Measurements from ENCODE around the gene YEATS4.

Gene YEATS4

DNA sequence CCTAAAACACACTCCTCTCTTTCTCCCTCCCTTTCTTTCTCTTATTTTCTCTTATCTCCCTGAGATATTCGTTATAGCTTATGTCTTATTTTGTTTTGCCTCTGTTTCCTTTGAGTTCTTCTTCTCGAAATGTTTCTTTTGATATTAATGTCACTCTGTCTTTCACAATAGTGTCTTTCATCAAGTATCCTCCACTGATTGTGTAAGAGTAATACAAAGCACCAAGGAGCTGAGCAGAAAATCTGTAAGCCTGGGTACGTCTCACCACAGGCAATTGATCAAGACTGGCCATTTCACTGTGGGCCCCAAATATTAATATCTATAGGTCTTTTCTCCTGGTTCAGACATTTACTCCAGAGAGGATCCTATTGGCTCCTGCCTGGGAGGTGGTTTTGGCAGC is 16.2 kb upstream of the YEATS4 start:
- DNase-seq: no peak

DNA sequence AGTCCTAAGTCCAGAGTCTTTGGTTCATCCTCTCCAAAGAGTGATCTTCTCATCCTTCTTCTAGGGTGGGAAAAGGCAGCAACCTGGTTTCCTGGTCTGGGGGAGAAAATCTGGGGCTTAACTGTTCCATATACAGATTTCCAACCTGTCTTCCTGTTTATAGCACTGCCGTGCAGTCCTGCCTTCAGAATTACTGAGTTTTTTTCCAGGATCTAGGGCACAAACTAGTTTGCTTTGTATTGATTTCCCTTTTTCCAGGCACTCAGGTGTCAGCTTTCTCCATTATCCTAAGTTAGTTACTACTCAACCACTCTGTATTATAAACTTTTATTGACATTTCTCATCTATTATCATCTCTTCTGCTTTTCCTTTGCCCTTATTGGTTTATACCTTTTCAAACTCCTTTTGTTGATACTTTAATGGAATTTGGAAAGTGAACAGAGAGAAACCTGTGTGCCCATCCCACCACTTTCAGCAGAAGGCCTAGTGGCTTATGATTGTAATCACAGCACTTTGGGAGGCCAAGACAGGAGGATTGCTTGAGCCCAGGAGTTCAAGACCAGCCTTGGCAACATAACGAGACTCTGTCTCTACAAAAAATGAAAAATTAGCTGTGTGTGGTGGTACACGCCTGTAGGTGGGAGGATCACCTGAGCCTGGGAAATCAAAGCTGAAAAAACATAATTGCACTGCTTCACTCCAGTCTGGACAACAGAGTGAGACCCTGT is 15.5 kb upstream of the YEATS4 start:
- DNase-seq: no peak

DNA sequence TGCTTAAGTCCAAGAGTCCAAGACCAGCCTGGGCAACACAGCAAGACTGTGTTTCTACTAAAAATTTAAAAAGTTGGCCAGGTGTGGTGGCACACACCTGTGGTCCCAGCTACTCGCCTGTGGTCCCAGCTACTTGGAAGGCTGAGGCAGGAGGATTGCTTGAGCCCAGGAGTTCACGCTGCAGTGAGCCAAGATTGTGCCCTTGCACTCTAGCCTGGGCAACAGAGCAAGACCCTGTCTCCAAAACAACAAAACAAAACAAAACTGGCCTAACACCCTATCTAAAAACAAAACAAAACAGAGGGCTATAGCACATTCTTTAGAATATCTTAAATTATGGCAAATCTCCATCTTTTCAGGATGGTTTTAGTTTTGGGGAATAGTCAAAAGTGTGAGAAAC is 14.5 kb upstream of the YEATS4 start:
- DNase-seq: no peak

DNA sequence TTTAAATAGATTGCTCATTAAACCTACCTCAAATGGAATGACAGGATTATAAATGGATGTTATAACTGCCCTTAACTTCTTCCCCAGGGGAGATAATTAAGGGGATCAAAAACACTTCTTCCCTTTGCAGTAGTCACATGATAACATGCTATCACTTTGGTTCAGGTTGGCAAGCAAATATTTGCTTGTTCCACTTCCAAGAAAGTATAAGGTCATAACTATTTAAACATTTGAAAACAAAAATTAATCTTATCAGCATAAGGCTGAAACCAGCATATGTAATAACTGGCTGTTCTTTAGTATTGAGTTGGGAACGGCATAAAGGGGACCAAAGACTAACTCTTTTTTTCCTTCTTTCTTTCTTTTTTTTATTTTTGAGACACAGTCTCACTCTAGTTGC is 13.8 kb upstream of the YEATS4 start:
- no peak for DNase-seq

DNA sequence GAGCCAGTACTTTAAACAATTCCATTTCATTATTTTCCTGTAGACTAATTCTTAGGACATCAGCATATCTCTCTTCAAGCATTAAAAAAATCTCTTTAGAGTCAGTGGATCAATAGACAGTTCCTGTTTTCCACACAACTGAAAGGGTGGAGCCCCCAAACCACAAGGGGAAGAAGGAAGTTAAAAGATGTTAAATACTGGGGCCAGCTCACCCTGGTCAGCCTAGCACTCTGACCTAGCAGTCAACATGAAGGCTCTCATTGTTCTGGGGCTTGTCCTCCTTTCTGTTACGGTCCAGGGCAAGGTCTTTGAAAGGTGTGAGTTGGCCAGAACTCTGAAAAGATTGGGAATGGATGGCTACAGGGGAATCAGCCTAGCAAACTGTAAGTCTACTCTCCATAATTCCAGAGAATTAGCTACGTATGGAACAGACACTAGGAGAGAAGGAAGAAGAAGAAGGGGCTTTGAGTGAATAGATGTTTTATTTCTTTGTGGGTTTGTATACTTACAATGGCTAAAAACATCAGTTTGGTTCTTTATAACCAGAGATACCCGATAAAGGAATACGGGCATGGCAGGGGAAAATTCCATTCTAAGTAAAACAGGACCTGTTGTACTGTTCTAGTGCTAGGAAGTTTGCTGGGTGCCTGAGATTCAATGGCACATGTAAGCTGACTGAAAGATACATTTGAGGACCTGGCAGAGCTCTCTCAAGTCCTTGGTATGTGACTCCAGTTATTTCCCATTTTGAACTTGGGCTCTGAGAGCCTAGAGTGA is 11.2 kb upstream of the YEATS4 start, which contains the start of gene LYZ:
Gene LYZ (plus strand): TSS at position 220 of the 777 bp plus-strand sequence. CDS start 28 bp downstream, at position 248.
- DNase-seq: no peak

DNA sequence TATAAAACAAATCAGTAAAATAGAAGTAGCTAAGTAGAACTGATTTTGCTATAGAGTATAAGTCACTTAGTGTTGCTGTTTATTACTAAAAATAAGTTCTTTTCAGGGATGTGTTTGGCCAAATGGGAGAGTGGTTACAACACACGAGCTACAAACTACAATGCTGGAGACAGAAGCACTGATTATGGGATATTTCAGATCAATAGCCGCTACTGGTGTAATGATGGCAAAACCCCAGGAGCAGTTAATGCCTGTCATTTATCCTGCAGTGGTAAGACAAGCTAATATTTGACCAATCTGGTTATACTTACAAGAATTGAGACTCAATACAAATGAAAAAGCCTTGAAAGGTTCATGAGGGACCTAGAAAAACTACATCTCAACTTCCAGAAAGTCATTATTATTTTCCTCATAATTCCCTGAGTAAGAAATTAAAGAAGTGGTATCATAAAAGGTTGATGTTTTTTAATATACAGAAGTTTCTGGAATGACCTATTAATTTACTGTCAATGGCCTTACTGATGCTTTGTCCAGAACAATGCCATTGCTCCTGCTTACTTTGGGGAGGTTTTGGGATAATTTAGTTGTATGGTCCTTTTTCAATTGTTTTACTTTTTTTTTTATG is 9.4 kb upstream of the YEATS4 start:
- no peak for DNase-seq

DNA sequence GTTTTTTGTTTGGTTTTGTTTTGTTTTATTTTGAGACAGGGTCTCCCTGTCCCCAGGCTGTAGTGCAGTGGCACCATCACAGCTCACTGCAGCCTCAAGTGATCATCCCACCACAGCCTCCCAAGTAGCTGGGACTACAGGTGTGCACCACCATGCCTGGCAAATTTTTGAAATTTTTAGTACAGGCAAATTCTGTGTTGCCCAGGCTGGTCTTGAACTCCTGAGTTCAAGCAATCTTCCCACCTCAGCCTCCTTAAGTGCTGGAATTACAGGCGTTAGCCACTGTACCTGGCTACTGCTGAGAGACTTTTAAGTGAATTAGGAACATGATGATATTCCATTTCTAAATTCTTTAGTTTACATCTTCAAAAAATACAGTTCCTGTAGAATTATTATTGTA is 8.8 kb upstream of the YEATS4 start:
- DNase-seq: no peak

DNA sequence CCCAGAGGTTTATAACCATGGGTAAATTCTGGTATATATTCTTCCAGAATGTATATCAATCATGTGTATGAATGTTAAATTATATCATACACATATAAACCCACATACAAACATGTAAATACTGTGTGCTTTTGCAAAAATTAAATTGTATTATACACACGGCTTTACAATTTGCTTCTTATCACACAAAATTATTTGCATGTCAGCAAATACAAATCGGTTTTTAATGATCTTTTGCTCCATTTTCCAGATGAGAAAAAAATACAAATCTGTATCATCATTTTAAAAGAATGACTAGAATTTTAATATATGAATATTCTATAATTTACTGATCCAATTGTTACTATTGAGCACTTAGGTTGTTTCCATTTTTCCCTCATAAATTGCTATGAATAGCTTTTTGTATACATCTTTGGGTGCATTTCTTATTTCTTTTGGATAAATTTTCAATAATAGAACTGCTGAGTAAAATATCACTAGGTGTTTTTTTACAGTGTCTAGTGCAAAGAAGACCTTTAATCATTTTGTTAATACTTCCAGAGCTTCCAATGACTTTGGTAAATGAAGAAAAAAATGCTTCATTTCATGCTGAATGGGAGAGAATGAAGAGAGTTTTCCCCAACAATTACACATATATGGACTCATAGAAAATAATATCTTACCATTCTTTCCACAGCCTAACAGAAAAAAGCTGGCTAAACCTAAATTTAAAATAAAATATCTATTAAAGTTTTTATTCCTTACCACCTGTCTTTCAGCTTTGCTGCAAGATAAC is 7.9 kb upstream of the YEATS4 start:
- DNase-seq: no peak

DNA sequence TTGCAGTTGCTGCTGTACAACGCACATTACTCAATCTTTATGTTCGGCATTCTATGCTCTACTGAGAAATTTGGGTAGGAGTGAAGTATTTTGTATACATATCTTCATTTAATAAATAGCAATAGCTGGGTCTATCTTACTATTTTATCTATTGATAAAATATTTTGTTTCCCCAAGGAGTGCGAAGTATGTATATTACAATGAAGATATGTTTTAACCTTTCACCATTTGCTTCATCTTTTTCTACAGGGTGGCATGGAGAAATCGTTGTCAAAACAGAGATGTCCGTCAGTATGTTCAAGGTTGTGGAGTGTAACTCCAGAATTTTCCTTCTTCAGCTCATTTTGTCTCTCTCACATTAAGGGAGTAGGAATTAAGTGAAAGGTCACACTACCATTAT is 6.6 kb upstream of the YEATS4 start:
- no peak for DNase-seq

DNA sequence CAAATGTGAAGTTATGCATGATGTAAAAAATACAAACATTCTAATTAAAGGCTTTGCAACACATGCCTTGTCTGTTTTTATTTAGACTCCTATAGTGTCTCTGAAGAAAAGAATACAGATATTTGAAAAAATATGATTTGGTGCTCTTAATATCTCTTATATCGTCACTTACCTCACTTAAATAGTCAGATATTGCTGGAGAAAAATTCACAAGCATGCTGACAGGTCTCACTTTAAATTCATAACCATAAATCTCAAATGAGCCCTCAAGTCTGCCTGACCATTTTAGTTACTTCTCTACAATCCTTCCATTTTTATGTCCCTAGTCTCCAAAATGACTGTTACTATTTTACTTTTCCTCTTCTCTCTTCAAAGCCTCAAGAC is 5.4 kb upstream of the YEATS4 start:
- no peak for DNase-seq

DNA sequence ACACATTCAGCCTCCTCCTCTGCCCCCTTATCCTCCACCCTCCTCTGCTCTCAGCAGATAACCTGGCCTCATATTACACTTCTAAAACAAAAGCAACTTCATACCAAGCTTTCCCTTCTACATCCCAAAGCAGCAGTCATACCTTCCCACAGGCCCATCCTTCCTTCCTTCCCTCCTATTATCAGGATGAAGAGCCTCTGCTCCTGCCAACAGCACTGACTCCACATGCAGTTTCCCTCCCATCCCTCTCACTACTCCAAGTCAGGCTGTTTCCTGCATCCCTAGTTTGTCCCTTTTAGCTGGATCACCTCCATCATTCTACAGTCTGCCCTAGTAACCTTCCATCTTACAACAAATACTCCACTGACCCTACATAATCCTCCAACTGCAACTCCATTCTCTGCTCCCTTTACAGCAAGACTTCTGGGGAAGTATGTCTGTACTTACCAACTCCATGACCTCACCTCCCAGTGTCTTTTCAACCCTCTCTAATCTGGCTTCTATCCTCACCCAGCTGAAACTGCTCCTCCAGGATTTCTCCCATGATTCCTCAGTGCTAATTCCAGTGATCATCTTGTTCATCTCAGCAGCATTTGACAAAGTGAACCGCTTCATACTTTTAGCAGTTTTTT is 4.9 kb upstream of the YEATS4 start:
- no peak for DNase-seq

DNA sequence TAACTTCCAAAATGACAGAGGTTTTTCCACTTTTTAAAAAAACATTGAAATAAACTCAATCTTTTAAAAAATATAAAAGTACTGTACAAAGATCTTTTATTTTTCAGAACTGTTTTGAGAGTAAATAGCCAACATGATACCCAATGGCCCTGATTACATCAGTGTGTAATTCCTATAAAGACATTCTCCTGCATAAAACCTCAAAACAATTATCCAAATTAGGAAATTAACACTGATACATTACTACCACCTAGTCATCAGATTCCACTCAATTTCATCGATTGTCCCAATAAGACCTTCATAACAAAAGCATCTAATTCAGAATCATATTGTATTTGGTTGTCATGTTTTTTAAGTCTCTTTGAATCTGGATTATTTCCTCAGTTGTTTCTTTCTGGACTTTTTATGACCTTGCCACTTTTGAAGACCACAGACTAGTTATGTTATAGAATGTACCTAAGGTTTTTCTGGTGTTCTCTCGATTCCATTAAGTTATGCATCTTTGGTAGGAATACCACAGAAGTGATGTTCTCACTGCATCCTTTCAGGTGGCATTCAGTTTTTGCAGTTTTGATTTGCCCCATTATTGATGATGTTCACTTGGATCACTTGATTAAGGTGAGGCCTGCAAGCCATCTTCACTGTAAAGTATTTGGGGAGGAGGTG is 4.0 kb upstream of the YEATS4 start:
- no peak for DNase-seq

DNA sequence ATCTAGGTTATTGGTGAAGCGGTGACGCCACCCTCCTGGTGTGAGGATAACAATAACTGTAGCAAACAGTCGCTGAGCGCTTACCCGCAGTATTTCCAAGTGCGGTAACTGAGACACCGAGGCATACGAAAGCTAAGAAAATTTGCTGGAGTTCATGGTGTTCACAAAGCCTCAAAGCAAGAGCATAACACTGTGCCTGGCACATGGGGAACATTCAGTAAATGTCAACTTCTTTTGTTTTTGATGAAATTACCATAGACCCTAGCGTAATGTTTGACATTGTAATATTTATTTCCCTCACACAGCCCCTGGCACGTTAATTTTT is 767 bp downstream of the YEATS4 start:
- DNase-seq: no peak

DNA sequence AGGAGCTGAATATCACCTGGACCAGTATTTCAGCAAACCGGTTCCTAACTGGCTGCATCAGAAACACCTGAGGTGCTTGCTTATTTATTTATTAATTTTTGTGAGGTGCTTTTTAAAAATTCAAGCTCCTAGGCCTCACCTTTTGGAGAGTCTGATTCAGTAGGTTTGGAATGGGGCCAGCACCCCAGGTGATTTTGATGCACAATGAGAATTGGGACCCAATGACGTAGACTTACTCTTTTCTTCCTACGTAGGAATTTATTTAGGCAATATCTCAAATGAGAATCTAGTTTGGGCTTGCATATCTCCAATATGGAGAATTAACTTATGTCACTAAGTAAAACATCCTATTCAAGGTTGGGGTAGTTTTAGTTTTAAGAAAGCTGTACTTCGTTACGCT is 7.3 kb downstream of the YEATS4 start:
- no peak for DNase-seq

DNA sequence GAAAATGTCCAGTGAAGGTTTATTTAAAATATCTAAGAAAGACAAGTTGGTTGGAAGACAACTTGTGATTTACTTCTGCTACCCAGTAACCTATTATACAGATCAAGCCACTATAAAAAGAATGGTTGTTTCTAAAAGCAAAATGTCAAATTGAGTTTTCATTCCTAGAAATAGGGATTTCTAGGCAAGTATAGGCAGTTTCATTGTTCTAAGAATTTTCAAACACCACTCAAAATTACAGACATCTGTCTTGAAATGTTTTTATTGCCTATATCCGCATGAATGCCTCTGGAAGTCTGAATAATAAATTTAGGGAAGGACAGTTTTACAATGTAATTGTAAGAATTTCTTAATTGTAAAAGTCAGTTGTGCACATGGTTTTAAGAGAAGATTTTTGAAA is 8.6 kb downstream of the YEATS4 start:
- DNase-seq: no peak

DNA sequence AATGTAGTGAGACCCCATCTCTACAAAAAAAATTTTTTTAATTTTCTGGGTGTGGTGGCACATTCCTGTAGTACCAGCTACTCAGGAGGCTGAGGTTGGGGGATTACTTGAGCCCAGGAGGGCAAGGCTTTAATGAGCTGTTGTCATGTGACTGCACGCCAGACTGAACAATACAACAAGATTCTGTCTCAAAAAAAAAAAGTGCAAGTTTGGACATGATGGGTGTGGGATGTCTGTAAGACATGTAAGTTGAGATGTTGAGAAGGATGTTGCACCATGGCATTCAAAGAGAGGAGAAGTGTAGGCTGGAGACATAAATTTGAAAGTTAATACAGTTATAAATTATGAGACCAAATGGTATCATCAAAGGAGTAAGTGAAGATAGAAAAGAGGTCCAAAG is 23.5 kb downstream of the YEATS4 start:
- DNase-seq: no peak

DNA sequence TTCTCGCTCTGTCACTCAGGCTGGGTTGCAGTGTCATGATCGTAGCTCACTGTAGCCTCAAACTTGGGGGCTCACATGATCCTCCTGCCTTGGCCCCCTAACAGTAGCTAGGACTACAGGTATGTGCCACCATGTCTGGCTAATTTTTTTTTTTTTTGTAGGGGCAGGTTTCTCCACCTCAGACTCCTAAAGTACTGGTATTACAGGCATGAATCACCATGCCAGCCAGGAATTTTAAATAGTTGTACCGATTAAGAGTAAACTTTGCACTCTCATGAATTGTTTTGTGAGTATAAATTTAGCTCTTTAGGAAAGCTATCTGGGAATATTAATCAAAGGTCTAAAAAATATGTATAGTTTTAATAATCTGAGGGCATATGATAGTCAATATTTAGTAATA is 25.5 kb downstream of the YEATS4 start:
- DNase-seq: no peak

DNA sequence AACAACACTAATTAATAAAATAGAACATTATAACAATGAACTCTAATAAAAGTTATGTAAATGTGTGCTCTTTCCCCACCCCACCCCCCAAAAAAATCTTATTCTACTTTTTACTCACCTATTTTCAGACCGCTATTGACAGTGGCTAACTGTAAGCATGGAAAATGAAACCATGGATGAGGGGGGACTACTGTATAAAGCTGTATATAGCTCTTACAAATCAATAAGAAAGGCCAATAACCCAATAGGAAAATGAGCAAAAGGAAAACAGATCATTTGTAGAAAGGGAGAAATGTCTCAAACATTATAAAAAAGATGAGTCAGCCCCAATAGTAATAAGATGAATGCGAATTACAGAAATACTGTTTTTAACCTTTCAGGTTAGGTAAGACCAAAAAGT is 27.4 kb downstream of the YEATS4 start:
- no peak for DNase-seq

DNA sequence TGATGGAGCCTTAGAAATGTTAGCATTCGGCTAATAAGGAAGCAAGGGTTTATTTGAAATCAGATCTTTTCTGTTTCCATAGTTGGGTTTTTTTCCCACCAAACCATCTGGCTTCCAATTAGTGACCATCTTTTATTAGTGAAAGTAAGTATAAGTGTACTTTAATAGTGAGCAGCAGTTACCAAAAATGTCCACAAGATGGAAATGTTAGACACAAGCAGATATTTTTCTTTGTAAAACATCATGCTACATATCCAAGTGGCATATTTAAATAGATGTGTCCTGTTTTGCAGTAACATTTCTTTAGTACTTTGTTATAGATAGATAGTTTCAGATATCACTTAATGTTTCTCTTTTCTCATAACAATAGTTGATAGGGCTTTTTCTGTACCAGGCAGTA is 28.8 kb downstream of the YEATS4 start:
- no peak for DNase-seq

DNA sequence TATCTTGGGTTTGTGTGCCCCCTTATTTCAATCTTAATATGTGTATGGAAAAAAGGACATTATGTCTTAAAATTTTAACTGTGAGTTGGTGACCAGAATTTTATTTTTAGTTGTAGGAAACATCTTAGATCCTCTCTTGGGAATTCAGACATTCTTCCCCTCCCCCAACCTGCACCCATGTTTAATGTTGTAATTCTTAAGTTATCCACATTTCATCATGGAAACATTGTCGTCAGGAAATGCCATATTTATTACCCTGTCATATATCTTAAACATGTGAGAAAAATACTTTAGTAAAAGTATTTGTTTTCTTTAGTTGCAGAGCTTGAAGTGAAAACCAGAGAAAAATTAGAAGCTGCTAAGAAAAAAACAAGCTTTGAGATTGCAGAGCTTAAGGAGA is 30.3 kb downstream of the YEATS4 start:
- DNase-seq: no peak

DNA sequence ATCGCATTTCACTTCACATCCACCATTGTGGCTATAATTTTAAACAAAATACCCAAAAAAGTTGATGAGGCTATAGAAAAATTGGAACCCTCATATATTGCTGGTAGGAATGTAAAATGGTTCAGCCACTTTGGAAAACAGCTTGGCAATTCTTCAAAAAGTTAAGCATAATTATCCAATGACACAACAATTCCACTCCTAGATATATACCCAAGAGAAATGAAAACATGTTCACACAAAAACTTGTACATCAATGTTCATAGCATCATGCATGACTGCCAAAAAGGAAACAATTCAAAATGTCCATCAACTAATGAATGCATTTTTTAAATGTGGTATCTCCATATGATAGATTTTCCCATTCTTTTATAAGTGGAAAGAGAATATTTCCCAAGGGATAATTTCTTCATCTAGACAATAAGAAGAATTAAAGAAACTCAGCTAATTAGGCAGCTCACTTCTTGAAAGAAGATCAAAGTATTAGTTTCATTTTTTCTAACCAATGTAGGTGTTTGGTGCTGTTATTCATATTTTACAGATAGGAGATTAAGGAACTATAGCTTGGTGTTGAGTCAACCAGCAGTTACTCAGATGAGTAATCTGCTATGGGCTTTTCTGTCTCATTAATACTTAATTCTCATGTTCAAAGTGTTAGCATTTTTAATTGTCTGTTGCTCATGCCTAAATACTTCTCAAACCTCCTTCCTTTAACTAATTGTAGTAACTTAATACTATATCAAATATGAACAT is 32.8 kb downstream of the YEATS4 start:
- no peak for DNase-seq

DNA sequence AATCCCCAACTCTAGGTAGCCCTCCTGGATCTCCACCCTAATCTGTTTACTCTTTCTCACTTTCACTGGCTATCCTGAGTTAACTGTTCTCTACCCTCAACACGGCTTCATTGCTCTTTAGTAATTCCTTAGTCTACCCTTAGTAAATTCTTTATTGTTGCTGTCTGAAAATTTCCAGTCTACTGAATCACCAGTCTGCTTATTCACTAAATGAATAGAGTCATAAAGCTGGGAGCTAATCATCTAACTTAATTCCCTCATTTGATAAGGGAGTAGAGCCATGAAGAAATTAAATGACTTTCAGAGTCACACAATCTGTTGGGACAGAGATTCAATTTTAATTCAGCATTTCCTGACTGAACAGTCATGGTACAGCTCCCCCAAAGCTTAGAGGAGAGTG is 36.5 kb downstream of the YEATS4 start:
- no peak for DNase-seq
